Esophagus squamous epithelium (tissue), 5 donors: ENCODE data around the gene SLC17A2. TPM values are rescaled to one million over a fixed set of nuclear protein-coding genes. Genes with fewer than 3 reads are reported as not detected.
"Not testable (repeated sequence)": the region's sequence is repeated elsewhere in the genome, so short reads cannot be mapped to it uniquely, and the experiment has no call there.

ENCODE experiments used
- DNase-seq: peaks from one replicate; lab custom pipeline; 2025; lab: John Stamatoyannopoulos, UW
- H3K27ac ChIP-seq, 4 donors: fragments of 200-600 bp; sonication (generic); one replicate each; pipeline ENCODE4 v1.5.1; 2016 to 2019; ENCODE audit warnings: mild to moderate bottlenecking in 1 of 4
- H3K27me3 ChIP-seq, 4 donors: fragments of 200-600 bp; sonication (generic); 1 replicate in 3 of 4; 2 replicates in 1 of 4; pipeline versions ENCODE4 v1.5.1 to v1.6.0; 2017 to 2021; ENCODE audit warnings: antibody characterized with exemption in 1 of 4
- H3K36me3 ChIP-seq, 3 donors: fragments of 200-600 bp; sonication (generic); one replicate each; pipeline ENCODE4 v1.5.1; 2016 to 2019
- H3K4me1 ChIP-seq, 3 donors: fragments of 200-600 bp; sonication (generic); one replicate each; pipeline ENCODE4 v1.5.1; 2017 to 2019
- H3K4me3 ChIP-seq, 4 donors: fragments of 200-600 bp; sonication (generic); 1 replicate in 3 of 4; 2 replicates in 1 of 4; pipeline ENCODE4 v1.5.1; 2016 to 2019; ENCODE audit warnings: mild to moderate bottlenecking in 2 of 4, moderate library complexity in 1 of 4
- H3K9me3 ChIP-seq, 3 donors: fragments of 200-600 bp; sonication (generic); one replicate each; pipeline ENCODE4 v1.5.1; 2016 to 2019
- POLR2A ChIP-seq, 4 donors: fragments of 450-650 bp; IDR thresholded peaks; one replicate each; pipeline ENCODE4 v1.6.1; 2017; ENCODE audit warnings: antibody characterized with exemption in 4 of 4, mild to moderate bottlenecking in 4 of 4, moderate library complexity in 3 of 4
- WGBS, 2 donors: methylation state at CpG; one replicate each; pipeline ENCODE4 v1.1.5; 2018; 5-methylcytosine and 5-hydroxymethylcytosine counted together
- intact Hi-C: fragments of 100-400 bp; cut with DNase I; formaldehyde crosslinking; loops from one replicate; pipeline ENCODE4 v1.15.0; 2022
- total RNA-seq, 4 donors: library from RNA; depleted of rRNA; stranded (reverse); fragments of >200 nt; gene quantifications; one replicate each; pipeline ENCODE4 v1.1.0, GENCODE V29; 2016
- TF ChIP-seq, protein P1 (sequence below), 6 experiments: fragments of 450-650 bp in 4 of 6; fragments of 200-600 bp in 2 of 6; sonication (generic) in 2 of 6; IDR thresholded peaks; one replicate each; pipeline ENCODE4 v1.5.1; 2016 to 2019; ENCODE audit warnings: antibody characterized with exemption in 6 of 6, mild to moderate bottlenecking in 4 of 6, moderate library complexity in 4 of 6
- donor health status: DM: yes; HTN: yes; CAD: no.

Gene SLC17A2
- total RNA-seq, 4 donors from 2014 or later: not detected

DNA sequence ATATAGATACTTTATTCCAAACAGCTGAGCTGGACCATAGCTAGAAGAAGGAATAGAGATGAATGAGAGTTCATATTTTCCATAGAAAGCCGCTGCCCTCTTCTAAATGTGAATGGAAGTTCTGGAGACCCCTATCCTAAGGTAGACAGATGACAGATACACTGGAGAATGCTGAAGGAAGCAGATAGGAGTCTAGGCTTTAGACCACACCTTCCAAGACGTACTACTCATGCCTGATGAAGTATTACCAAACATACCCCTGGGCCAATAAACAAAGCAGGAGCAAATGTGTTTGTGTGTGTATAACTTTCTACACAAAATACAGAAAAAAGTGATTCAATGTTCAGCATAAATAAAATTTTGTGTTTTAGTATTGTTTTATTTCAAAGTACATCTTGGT is 9.1 kb upstream of the SLC17A2 start:
- Histone ChIP-seq H3K9me3 (no peaks in the 10 kb centered on the region), H3K27me3 (no peaks in the 10 kb centered on the region), H3K36me3 (no peaks in the 10 kb centered on the region), H3K4me1 (no peaks in the 10 kb centered on the region), H3K4me3 (no peak overlapping the region), H3K27ac (no peak overlapping the region)
- 57 to 59% methylated on average over 2 of the region's 2 CpGs for WGBS, 2 donors
- intact Hi-C loops: no loop called here
- no peak for DNase-seq
- TF ChIP-seq, protein P1, sequence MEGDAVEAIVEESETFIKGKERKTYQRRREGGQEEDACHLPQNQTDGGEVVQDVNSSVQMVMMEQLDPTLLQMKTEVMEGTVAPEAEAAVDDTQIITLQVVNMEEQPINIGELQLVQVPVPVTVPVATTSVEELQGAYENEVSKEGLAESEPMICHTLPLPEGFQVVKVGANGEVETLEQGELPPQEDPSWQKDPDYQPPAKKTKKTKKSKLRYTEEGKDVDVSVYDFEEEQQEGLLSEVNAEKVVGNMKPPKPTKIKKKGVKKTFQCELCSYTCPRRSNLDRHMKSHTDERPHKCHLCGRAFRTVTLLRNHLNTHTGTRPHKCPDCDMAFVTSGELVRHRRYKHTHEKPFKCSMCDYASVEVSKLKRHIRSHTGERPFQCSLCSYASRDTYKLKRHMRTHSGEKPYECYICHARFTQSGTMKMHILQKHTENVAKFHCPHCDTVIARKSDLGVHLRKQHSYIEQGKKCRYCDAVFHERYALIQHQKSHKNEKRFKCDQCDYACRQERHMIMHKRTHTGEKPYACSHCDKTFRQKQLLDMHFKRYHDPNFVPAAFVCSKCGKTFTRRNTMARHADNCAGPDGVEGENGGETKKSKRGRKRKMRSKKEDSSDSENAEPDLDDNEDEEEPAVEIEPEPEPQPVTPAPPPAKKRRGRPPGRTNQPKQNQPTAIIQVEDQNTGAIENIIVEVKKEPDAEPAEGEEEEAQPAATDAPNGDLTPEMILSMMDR (IDR thresholded peaks at IDR 0.05): no peak
- no peak for TF ChIP-seq POLR2A (IDR thresholded peaks at IDR 0.05)

DNA sequence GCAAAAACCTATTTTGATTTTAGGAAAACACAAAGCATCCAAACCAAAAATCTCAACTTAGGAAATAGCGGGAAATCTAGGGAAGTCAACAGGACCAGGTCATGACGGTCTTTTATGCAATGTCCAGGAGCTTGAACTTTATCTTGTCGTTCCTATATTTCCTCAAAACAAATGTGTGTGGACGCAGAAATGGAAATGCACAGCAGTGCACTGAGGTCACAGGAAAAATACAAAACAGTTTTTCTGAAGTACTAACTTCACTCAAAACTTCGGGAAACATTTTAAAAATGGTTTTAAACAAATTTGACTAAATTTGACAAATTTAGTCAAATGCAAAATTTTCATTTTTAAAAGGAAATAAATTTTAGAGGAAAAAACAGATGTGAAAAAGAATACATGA is 5.5 kb upstream of the SLC17A2 start:
- no peak for DNase-seq
- Histone ChIP-seq H3K4me1 (no peaks in the 10 kb centered on the region), H3K4me3 (no peak overlapping the region), H3K27me3 (peaks cover 0 to 5% (median 0%) of the 10 kb centered on the region in 4 donors), H3K9me3 (no peaks in the 10 kb centered on the region), H3K27ac (no peak overlapping the region), H3K36me3 (no peaks in the 10 kb centered on the region)
- 87% methylated on average over 5 of the region's 5 CpGs for WGBS, 2 donors
- TF ChIP-seq POLR2A (IDR thresholded peaks at IDR 0.05): no peak
- TF ChIP-seq, protein P1 (IDR thresholded peaks at IDR 0.05): no peak
- intact Hi-C loops: no loop called here

DNA sequence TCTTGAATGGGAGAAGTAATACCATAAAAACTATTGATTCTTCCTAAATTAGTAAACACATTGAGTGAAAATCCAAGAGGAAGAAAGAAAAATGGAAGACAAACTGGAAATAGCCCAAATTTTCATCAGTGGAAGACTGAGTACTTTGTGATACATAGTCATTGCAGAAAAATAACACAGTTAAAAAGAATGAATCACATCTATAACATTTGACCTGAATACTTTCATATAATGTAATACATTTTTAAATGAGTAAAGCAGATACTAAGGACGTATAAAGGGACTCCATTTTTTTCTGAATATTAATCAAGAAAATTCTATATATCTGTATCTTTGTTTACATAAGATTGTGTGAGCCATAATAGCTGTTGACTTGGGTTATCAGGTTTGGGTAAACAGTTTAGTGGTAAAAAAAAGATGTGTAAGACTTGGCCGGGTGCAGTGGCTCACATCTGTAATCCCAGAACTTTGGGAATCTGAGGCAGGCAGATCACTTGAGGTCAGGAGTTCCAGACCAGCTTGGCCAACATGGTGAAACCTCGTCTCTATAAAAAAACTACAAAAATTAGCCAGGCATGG is 4.3 kb upstream of the SLC17A2 start:
- Histone ChIP-seq H3K9me3 (no peaks in the 10 kb centered on the region), H3K4me3 (no peak overlapping the region), H3K27me3 (peaks cover 0 to 5% (median 0%) of the 10 kb centered on the region in 4 donors), H3K4me1 (no peaks in the 10 kb centered on the region), H3K36me3 (no peaks in the 10 kb centered on the region), H3K27ac (no peak overlapping the region)
- DNase-seq: no peak
- no peak for TF ChIP-seq POLR2A (IDR thresholded peaks at IDR 0.05)
- TF ChIP-seq, protein P1 (IDR thresholded peaks at IDR 0.05): no peak
- 62 to 69% methylated on average over 3 of the region's 3 CpGs for WGBS, 2 donors
- intact Hi-C loops: no loop called here

DNA sequence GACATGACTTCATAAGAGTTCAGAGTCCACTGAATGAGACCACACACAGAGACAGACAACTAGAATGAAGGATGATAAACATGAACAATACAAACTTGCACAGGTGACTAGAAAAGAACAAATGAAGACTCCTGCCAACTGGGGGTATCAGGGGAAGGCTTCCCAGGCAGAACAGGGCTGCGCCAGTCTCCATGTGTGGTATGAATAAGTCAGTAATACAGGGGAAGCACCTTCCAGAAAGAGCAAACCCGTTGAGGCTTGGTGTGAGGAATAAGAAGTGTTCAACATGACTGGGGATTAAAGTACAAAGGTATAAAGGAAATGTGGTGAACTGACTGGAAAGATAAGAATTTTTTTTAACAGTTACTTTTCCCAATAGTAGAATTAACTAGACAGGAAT is 3.7 kb upstream of the SLC17A2 start:
- WGBS, 2 donors: 43 to 46% methylated on average over 2 of the region's 2 CpGs
- peaks cover 0 to 5% (median 0%) of the 10 kb centered on the region in 4 donors for H3K27me3 ChIP-seq
- TF ChIP-seq POLR2A (IDR thresholded peaks at IDR 0.05): no peak
- TF ChIP-seq, protein P1 (IDR thresholded peaks at IDR 0.05): no peak
- H3K27ac ChIP-seq: no peak overlapping the region
- H3K4me3 ChIP-seq: no peak overlapping the region
- intact Hi-C loops: no loop called here
- no peaks in the 10 kb centered on the region for H3K9me3 ChIP-seq
- no peaks in the 10 kb centered on the region for H3K36me3 ChIP-seq
- no peaks in the 10 kb centered on the region for H3K4me1 ChIP-seq
- DNase-seq: no peak

DNA sequence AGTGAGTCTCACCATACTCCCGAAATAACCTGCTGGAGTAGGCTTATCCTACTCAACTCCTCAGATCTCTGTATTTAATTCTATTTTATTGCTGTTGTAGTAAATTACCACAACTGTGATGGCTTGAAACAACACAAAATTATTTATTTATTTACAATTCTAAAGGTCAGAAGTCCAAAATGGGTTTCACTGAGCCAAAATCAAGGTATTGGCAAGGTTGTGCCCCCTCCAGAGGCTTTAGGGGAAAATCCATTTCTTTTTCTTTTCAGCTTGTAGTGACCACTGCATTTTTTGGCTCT is 869 bp upstream of the SLC17A2 start:
- H3K27me3 ChIP-seq: peaks cover 0 to 5% (median 0%) of the 10 kb centered on the region in 4 donors
- no peak for TF ChIP-seq POLR2A (IDR thresholded peaks at IDR 0.05)
- TF ChIP-seq, protein P1 (IDR thresholded peaks at IDR 0.05): no peak
- 54 to 69% methylated on average over 1 of the region's 1 CpG for WGBS, 2 donors
- no peaks in the 10 kb centered on the region for H3K4me1 ChIP-seq
- H3K36me3 ChIP-seq: no peaks in the 10 kb centered on the region
- no peak for DNase-seq
- intact Hi-C loops: no loop called here
- H3K9me3 ChIP-seq: no peaks in the 10 kb centered on the region
- no peak overlapping the region for H3K27ac ChIP-seq
- no peak overlapping the region for H3K4me3 ChIP-seq

DNA sequence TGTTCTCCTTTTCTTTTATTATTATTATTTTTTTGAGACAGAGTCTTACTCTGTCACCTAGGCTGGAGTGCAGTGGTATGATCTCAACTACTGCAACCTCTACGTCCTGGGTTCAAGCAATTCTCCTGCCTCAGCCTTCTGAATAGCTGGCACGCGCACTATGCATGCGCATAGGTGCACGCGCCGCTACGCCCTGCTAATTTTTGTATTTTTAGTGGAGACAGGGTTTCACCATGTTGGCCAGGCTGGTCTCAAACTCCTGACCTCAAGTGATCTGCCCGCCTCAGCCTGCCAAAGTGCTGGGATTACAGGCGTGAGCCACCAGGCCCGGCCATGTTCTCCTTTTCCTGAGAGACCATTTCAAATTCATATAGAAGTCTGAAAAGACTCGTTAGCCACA is 706 bp downstream of the SLC17A2 start:
- intact Hi-C loops, H3K4me3 ChIP-seq, H3K4me1 ChIP-seq, H3K9me3 ChIP-seq, H3K27me3 ChIP-seq, H3K36me3 ChIP-seq, H3K27ac ChIP-seq, DNase-seq: not testable (repeated sequence)
- 95 to 97% methylated on average over 12 of the region's 12 CpGs for WGBS, 2 donors
